CD4-positive, alpha-beta T cell treated with Interleukin-17A for 1 hour (primary cell): ENCODE data around the gene MORN5.

Experiments used
- DNase-seq: peaks from one replicate; pipeline ENCODE4 v3.0.0-alpha.2; 2020

The MORN5 gene

DNA sequence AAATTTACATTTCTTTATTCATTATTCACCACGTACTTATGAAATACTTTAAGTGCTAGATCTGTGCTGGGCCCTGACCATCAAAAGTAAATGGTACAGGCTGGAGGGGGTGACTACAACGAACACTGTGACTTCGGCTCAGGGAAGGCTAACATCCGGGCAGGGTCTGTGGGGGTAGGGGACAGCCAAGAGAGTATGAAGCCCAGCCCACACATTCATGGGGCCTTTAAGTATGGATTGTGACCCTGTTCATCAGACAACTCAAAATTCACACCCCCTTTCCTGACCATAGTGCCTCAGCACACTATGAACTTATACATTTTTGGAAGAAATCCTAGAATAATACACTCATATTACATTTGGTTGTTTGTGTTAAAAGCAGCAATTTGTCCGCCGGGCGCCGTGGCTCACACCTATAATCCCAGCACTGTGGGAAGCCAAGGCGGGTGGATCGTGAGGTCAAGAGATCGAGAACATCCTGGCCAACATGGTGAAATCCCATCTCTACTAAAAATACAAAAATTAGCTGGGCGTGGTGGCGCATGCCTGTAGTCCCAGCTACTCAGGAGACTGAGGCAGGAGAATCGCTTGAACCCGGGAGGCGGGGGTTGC lies 33.3 kb downstream of the MORN5 start:
- no peak for DNase-seq

GRCh38 chr9:122193651-122194050 lies 33.9 kb downstream of the MORN5 start:
- DNase-seq = no peak

GRCh38 chr9:122195875-122196274 lies 36.2 kb downstream of the MORN5 start:
- DNase-seq = no peak

DNA sequence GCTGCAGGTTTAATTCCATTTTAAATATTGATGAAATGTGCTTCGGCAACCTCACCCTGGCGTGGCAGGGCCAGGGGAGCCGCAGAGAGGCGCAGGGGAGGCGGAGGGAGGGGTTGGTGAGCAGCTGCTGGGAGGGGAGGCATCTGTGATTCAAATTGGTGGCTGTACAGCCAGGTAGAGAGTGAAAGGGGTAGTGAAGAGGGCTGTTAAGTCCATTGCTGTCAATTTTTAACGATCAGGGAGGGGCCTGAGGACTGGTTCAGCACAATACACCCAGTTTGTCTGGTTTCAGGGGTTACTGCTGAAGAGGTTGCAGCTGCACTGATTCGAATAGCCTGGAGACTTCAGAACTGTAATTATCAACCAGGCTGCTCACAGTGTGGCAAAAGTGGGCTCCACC lies 37.7 kb downstream of the MORN5 start:
- DNase-seq = no peak

GRCh38 chr9:122197882-122198281 lies 38.2 kb downstream of the MORN5 start:
- DNase-seq = no peak

- no peak for DNase-seq
Observed at GRCh38 chr9:122200960-122201595, 41.4 kb downstream of the MORN5 start.

DNA sequence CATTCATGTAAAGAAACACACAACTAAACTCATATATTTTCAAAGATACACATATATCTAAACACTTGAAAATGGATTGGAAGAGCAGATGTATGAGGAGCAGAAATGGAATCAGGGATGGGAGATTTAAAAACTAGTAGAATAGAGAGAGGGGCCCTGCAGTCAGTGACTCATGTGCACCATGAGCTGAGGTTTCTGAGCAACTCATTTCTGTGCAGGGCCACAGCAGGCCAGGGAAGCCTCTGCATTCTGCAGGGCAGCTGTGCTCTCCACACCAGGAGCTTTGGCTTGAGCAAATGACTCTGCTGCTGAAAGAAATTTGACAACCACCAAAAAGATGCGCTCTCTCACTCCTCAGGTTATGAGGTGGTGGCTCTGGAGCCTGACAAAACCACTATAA lies 41.9 kb downstream of the MORN5 start:
- DNase-seq = no peak

DNA sequence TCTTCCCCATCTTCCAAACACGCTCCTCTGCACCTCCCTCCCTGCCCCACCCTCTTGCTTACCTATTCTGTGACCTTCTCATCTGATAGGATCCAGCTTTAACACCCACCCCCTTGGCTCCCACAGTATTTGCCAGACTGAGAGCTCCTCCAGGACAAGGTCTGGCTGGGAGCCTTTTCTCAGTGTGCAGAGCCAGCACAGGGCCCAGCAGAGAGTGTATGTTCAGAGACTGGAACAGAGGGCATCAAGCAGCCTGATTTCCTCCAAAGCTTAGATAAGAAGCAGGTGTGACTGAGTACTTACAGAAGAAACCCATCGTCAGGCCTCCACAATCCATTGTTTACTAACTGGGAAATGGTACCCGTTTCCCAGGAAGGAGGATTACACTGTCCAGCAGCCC lies 42.4 kb downstream of the MORN5 start:
- DNase-seq = no peak

DNA sequence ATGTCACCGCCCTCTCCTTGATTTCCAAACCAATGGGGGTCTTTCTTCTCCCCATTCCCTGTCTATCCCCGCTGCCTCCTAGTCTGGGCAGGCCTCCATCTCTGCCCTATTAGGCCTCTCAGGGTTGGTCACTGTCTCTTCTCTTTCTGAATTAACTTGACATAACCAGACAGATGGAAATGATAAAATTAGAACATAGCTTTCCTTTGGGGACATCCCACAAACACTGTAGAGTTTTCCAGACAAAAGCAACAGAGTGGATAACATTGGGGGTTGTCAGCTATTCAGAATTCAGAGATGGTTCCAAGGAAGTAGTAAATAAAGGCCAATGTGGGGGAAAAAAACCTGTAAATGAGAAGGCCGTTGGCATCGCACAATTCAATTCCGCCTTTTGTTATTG lies 44.3 kb downstream of the MORN5 start:
- DNase-seq = no peak

DNA sequence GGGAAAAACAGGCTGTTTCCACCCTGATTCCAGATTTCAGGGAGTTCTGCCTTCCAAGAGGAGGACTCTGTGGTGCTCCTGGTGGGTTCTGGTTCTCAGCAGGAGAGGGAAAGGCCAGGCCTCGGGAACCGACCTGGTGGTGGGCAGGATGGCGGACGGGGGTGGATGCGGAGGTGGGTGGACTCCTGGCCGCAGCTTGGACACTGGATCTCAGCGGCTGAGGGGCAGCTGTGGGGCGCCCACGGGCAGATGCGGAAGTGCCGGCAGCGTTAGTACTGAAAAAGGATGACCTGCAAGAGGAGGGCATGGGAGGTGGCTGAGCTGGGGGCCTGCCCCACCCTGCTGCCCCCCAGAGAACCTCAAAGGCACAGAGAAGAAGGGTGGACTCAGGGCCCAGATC lies 44.8 kb downstream of the MORN5 start:
- no peak for DNase-seq

DNA sequence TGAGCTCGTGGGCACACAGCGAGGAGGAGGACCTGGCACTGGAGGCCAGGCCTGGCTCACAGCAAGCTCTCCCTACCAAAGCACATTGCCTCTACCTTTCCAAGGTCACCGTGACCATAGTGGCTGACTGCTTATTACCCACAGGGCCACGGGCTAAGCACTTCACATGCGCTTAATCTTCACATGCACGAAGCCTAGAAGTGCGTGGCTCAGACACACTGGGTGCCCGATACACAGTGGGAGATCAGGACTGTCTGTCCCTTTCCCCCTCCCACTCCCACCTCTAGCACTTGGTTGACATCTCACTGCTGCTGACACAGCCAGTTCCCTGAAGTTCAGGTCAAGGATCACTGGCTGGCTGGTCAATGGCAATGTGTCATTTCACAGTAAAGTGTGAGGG lies 45.5 kb downstream of the MORN5 start:
- DNase-seq = no peak

DNA sequence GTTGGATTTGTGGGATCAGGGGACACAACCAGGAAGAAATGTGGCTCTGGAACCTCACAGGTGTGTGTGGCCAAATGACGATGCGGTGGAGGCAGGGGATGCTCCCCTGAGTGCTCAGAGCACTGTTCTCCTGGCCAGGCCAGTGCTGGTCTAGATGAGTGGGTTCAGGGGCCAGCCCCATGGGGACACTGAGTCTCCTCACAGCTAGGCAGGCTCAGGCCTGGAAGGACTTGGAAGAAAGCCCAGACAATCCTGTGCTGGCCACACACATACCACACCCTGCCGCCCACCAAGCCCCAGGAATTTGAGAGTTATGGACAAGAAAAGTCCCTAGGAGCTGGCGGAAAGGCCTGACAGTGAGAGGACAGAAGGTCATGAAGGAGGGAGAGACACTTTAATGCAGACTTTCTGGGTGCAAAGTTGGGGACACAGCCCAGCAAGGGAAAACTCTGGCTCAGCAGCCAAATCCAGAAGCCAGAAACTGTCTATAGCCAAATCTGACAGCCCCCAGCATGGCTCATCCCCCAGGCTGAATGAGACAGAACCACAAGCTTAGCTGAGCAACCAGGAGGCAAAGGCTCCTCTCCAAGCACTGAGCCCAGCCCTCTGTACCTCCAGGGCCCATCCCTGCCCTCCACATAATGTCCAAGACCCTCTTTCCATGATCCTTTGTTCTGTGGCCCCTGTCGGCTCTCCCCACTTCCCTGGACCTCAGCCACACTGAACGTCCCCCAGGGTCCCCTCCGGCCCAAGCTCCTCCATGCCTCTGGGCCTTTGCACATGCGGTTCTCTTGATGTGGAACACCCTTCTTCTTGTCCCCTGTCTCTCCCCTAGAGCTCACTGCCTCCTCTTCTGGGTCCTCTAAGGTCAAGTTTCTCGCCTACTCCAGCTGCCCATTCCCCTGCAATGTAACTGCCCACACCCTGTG lies 46.7 kb downstream of the MORN5 start:
- DNase-seq = no peak

- no peak for DNase-seq
Observed at GRCh38 chr9:122207096-122207495, 47.4 kb downstream of the MORN5 start.

DNA sequence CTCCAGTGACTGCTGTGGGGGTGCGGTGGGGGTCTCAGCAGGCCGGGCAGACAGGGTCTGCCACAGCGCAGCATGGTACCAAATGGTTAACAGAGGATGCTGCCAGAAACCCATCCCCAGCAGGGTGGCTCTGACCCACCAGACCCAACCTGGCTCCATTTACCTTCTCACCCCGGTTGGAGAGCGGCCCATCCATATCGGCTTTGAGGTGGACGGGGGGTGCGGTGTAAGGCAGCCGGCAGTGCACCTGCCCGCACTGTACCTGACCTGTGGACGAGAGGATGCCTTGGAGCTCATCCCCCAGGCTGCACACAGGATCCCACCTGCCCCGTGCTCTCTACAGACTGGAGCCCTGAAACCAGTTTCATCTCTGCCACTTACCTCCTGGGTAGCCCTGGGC lies 49.7 kb downstream of the MORN5 start:
- no peak for DNase-seq

DNA sequence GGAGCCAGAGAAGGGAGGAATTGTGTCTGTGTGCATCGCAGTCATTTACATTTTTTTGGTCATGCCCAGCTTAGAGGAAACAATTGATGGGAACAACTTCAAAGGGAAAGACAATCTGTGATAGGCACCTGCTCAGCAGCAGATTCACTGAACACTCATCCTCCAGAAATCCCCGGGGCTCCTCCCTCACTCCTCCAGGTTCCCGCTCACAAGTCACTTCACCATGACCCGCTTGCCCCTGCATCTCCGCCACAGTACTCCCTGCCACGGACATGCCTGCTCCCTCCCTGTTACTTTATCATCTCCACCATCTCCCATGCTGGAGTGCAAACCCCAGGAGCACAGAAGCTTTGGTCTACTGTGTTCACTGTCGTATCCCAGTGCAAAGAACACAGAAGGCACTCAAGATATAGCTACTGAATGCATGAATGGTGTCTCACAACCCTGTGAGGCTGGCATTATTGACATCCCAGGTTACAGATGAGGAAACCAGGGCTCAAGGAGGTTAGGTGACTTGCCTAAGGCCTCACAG lies 52.8 kb downstream of the MORN5 start:
- DNase-seq = no peak

- DNase-seq = no peak
Observed at GRCh38 chr9:122213102-122213588, 53.4 kb downstream of the MORN5 start.

GRCh38 chr9:122213589-122214413 lies 54.1 kb downstream of the MORN5 start:
- DNase-seq = peak; percentile 49

DNA sequence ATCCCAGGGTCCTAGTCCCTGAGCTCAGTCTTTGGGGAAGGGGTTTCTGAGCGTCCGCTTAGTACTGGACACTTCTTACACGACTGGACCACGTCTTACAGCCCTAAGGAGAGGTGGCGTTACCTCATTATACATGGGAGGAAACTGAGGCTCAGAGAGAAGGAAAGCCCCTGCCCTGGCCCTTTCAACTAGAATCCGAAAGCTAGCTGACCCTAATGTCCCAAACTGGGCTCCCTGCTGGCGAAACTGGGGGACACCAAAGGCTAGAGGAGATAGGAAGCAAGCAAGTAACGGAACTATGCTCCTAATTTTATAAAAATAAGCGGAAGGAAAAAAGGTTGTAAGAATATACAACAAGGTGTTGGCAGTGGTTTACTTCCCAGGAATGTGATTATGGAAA lies 54.8 kb downstream of the MORN5 start:
- DNase-seq = no peak

DNA sequence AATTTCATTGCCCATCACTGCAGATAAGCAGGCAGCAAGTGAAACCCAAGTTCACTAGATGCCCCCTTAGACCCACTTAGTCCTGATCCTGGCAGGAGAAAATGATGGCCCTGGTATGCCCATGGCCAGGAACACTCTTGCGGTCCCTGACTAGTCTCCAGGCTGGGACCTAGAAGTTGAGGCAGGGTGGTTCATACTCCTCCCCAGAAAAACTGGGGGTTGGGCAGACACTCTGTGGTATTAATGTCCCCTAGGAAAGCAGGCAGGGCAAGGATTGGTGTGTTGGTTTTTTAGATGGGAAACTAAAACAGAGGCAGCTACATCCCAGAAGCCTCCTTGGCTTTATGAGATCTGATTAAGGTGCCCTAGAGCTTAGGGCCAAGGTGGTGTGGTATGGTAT lies 56.0 kb downstream of the MORN5 start:
- no peak for DNase-seq

- DNase-seq = no peak
Observed at GRCh38 chr9:122216138-122216797, 56.6 kb downstream of the MORN5 start.

- DNase-seq = no peak
Observed at GRCh38 chr9:122216798-122217418, 57.2 kb downstream of the MORN5 start.

GRCh38 chr9:122217640-122218039 lies 57.9 kb downstream of the MORN5 start:
- no peak for DNase-seq
